Lower leg skin (tissue), 4 donors: ENCODE data around the gene WWTR1. TPM values are rescaled to one million over a fixed set of nuclear protein-coding genes. Genes with fewer than 3 reads are reported as not detected.

Experiments used
- DNase-seq, 2 donors: peaks; one replicate each; pipeline ENCODE4 v3.0.0-alpha.2; 2019; ENCODE audit warnings: low spot score in 2 of 2
- H3K4me3 ChIP-seq: fragments of 200-600 bp; sonication (generic); 2 replicates; pipeline ENCODE4 v1.5.1; 2017; ENCODE audit warnings: mild to moderate bottlenecking, low read depth; ENCODE audit not compliant: poor library complexity, severe bottlenecking
- POLR2A ChIP-seq, 2 donors: fragments of 450-650 bp; IDR thresholded peaks; one replicate each; pipeline ENCODE4 v1.6.1; 2016 to 2017; ENCODE audit warnings: antibody characterized with exemption in 2 of 2, mild to moderate bottlenecking in 1 of 2, moderate library complexity in 1 of 2
- WGBS, 2 donors: methylation state at CpG; one replicate each; pipeline ENCODE4 v1.1.5; 2018; 5-methylcytosine and 5-hydroxymethylcytosine counted together
- intact Hi-C: fragments of 100-400 bp; cut with DNase I; formaldehyde crosslinking; loops from one replicate; pipeline ENCODE4 v1.15.0; 2023; ENCODE audit warnings: low total_unique reads
- total RNA-seq, 4 donors: library from RNA; depleted of rRNA; stranded (reverse); fragments of >200 nt; gene quantifications; one replicate each; pipeline ENCODE4 v1.1.0, GENCODE V29; 2016
- TF ChIP-seq, protein P1 (sequence below), 3 donors: fragments of 450-650 bp; IDR thresholded peaks; one replicate each; pipeline ENCODE4 v1.5.1; 2016; ENCODE audit warnings: antibody characterized with exemption in 3 of 3, mild to moderate bottlenecking in 3 of 3, moderate library complexity in 2 of 3

WWTR1 gene
- total RNA-seq, 4 donors from 2014 or later: 52.4 to 78.1 (median 56.1) TPM

DNA sequence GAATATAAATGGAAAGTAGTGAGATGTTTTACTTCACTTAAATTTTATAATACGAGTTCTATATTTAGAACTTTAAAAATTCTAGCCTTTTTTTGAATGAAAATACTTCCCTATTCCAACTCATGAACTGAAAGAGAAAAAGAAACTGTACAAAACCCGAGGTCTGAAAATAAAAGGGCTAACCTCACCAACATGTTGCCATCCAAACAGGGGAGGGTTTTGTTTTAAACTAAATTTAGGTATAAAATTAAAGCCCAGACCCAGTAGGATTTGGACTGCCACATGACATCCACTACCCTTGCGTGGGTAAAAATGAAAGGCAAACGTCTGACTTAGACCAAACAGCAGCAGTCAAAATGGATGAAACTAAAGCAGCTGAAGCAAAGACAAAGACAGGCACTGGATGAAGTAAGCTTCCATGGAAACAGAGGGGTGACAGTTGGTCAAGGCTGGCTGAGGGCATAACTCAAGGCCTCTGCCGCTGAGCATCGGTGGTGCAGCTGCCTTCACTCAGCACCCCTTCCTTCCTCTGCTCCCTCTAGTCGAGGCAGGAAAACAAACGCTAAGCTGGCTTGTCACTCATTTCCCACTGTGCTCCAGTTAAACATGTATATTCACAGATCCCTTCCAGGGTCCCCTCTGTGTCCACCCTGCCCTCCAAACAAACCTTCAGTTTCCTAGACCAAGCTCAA lies 125.2 kb downstream of the WWTR1 start:
- no peak for DNase-seq
- intact Hi-C loops: no loop called here
- H3K4me3 ChIP-seq: no peak overlapping the region

DNA sequence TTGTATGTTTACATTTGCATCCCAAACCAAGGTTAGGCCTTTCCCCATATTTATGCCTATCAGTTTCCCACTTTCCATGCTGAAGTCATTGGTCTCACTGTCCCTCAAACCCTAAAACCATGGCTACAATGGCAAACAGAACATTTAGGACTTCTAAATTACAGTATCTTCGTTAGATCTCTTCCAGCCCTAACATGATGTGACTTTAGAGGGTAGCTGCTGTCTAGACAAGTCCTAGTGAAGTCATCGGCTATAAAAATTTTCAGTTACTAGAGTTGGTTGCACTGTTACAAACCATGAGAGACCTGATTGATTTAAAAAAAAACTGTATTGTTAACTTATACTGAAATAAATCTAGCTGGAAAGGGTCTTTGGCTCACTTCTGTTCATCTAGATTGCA lies 128.7 kb downstream of the WWTR1 start:
- 39 to 53% methylated on average over 2 of the region's 2 CpGs for WGBS, 2 donors
- intact Hi-C loops: no loop called here

More for the DNA sequence above, 125.2 kb downstream of the WWTR1 start:
- WGBS, 2 donors: 35 to 56% methylated on average over 8 of the region's 8 CpGs
- no peak for TF ChIP-seq POLR2A (IDR thresholded peaks at IDR 0.05)

DNA sequence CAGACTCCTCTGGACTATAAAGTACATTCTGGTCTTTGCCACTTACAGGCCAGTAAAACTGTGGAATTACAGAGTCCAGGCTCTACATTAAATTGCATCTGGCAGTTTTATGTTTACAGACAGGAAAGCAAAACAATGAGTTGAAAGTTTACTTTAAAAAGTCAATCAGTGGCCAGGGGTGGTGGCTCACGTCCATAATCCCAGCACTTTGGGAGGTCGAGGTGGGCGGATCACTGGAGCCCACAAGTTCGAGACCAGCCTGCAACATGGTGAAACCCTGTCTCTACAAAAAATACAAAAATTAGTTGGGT lies 129.5 kb downstream of the WWTR1 start:
- DNase-seq: no peak
- intact Hi-C loops: no loop called here
- no peak overlapping the region for H3K4me3 ChIP-seq
- WGBS, 2 donors: 68 to 75% methylated on average over 4 of the region's 4 CpGs
- no peak for TF ChIP-seq POLR2A (IDR thresholded peaks at IDR 0.05)
- TF ChIP-seq, protein P1, sequence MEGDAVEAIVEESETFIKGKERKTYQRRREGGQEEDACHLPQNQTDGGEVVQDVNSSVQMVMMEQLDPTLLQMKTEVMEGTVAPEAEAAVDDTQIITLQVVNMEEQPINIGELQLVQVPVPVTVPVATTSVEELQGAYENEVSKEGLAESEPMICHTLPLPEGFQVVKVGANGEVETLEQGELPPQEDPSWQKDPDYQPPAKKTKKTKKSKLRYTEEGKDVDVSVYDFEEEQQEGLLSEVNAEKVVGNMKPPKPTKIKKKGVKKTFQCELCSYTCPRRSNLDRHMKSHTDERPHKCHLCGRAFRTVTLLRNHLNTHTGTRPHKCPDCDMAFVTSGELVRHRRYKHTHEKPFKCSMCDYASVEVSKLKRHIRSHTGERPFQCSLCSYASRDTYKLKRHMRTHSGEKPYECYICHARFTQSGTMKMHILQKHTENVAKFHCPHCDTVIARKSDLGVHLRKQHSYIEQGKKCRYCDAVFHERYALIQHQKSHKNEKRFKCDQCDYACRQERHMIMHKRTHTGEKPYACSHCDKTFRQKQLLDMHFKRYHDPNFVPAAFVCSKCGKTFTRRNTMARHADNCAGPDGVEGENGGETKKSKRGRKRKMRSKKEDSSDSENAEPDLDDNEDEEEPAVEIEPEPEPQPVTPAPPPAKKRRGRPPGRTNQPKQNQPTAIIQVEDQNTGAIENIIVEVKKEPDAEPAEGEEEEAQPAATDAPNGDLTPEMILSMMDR (IDR thresholded peaks at IDR 0.05): no peak

More for the DNA sequence above, 128.7 kb downstream of the WWTR1 start:
- no peak overlapping the region for H3K4me3 ChIP-seq
- no peak for TF ChIP-seq POLR2A (IDR thresholded peaks at IDR 0.05)
- TF ChIP-seq, protein P1 (IDR thresholded peaks at IDR 0.05): no peak
- DNase-seq: no peak

DNA sequence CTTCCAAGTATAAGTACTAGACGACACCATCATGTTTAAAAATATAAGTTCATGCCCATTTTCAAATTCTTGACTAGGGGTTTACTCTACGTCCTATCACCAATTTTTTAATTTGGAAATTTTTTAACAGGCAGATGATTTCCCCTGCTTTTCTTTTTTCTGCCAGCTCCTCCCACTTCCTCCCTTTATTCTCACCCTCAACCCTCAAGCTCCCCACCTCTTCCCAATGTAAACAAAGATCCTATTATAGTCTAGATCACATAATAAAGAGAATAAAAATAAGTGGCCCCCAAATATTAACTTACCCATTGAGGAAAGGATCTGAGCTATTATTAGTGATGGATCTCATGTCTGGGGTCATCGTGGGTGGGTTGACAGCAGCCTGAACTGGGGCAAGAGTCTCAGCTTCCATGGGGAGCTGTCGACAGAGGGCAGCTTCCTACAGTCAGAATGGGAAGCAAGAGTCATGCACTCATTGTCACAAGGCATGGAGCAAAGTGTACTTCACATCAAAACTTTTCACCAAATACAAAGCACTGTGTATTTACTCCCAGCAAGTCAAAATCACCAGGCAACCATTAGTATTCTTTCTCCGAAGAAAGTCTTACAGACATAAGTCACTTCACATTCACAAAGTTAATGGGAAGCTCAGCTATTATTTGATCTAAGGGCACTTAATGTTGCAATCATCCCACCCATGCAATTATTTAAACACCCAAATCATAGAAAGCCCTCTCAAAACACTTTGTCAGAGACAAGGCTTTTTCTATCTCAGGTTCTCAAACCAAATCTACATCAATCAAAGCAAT lies 130.1 kb downstream of the WWTR1 start:
- intact Hi-C loops: no loop called here
- no peak for DNase-seq

DNA sequence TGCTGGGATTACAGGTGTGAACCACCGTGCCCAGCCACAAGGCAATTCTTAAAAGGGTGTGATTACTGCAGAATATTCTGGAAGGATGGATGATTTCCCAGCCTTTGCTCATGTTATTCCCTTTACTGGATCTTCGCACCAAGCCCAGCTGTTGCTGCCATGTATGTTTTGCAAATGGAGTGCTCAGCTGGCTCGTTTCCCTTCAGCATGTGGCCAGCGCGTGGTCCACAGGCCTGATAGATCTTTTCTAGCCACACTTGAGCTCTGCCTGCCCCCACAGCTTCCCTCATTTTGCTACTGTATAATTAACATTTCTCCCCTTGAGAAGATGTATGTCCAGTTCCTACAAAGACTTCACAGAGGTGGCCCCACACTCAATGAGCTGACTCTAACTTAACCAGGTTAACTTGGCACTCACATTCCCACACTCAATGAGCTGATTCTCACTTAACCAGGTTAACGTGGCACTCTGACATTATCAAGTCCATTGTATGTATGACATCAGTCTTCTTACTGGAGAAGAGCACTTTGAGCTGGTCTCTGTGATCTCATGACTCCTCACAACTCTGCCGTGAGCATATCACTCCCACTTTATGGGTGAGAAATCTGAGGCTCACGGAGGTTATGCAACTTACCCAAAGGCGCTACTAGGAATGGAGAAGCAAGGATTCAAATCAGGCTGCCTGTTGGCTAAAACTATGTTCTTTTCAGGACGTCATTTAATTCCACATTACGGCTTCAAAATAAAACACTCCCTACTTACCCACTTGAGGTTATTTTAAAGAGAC lies 134.1 kb downstream of the WWTR1 start:
- 84 to 85% methylated on average over 11 of the region's 11 CpGs for WGBS, 2 donors
- no peak for DNase-seq

More for the DNA sequence above, 130.1 kb downstream of the WWTR1 start:
- no peak overlapping the region for H3K4me3 ChIP-seq
- WGBS, 2 donors: 61 to 68% methylated on average over 5 of the region's 5 CpGs
- TF ChIP-seq POLR2A (IDR thresholded peaks at IDR 0.05): no peak
- TF ChIP-seq, protein P1 (IDR thresholded peaks at IDR 0.05): no peak

More for the DNA sequence above, 134.1 kb downstream of the WWTR1 start:
- intact Hi-C loops: no loop called here
- no peak overlapping the region for H3K4me3 ChIP-seq
- TF ChIP-seq, protein P1 (IDR thresholded peaks at IDR 0.05): no peak
- TF ChIP-seq POLR2A (IDR thresholded peaks at IDR 0.05): no peak
